Measurements from ENCODE around the gene ZBTB20. TPM values are rescaled to one million over a fixed set of nuclear protein-coding genes. Genes with fewer than 3 reads are reported as not detected.
A peak's percentile ranks its signal among the peaks of the same experiment; 100 is the strongest.

Gene ZBTB20
- total RNA-seq, 1 donor from 2014 or later, result 21.4 TPM

DNA sequence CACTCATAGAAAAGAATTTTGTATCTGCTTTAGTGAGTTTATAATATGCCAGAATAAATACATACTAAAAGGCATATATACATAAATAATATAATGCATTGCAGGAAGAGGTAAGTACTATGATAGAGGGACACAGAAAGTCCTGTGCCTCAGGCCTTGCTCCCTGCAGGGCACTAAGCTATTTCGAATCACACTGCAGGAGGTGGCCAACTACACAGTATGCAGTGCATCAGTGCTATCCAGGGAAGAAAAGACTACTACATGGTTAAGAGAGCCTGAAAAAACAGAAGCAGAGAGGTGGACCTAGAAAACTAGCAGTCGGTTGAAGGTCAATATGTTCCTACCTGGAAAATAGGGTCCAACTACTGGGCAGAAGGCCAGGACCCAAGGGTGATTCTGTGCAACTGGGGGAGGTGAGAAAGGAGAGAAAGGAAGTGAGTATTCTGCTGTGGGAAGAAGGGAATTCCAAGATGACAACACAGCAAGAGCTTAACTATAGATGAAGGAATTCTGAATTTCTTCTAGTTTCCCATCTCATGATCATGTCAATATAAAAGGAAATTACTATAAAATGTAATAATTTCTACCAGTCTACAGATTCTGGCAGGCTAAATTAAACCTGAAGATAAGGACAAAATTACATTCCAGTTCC is 218.0 kb downstream of the ZBTB20 start:
- H3K9me3 Mint-ChIP-seq (ENCODE audit: unreplicated experiment), result no peaks in the 10 kb centered on the region
- no peaks in the 10 kb centered on the region for H3K36me3 ChIP-seq (ENCODE audit: insufficient read depth, low read length)

GRCh38 chr3:114904633-114905032 is 242.5 kb downstream of the ZBTB20 start:
- TF ChIP-seq, protein P1, sequence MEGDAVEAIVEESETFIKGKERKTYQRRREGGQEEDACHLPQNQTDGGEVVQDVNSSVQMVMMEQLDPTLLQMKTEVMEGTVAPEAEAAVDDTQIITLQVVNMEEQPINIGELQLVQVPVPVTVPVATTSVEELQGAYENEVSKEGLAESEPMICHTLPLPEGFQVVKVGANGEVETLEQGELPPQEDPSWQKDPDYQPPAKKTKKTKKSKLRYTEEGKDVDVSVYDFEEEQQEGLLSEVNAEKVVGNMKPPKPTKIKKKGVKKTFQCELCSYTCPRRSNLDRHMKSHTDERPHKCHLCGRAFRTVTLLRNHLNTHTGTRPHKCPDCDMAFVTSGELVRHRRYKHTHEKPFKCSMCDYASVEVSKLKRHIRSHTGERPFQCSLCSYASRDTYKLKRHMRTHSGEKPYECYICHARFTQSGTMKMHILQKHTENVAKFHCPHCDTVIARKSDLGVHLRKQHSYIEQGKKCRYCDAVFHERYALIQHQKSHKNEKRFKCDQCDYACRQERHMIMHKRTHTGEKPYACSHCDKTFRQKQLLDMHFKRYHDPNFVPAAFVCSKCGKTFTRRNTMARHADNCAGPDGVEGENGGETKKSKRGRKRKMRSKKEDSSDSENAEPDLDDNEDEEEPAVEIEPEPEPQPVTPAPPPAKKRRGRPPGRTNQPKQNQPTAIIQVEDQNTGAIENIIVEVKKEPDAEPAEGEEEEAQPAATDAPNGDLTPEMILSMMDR (IDR thresholded peaks at IDR 0.05; ENCODE audit: insufficient read depth, low read depth, low read length), result no peak
- no peaks in the 10 kb centered on the region for H3K27me3 Mint-ChIP-seq (ENCODE audit: low read depth, unreplicated experiment)
- Histone ChIP-seq H3K36me3 (ENCODE audit: insufficient read depth, low read length) (no peaks in the 10 kb centered on the region), H3K4me3 (ENCODE audit: insufficient read depth, low read depth, low read length) (no peak overlapping the region), H4K20me1 (ENCODE audit: insufficient read depth, low read length) (no peaks in the 10 kb centered on the region), H3K4me2 (ENCODE audit: low read length) (no peak overlapping the region), H3K79me2 (ENCODE audit: insufficient read depth, low read length) (no peaks in the 10 kb centered on the region), H2AFZ (ENCODE audit: low read depth, low read length) (no peak overlapping the region), H3K27ac (ENCODE audit: low read depth, low read length) (no peak overlapping the region), H3K9me3 (ENCODE audit: insufficient read depth, low read depth, low read length) (no peaks in the 10 kb centered on the region), H3K9ac (ENCODE audit: low read length) (no peak overlapping the region), H3K27me3 (ENCODE audit: insufficient read depth, low read length) (no peaks in the 10 kb centered on the region), H3K4me1 (ENCODE audit: insufficient read depth, low read length) (peaks cover 2% of the 10 kb centered on the region)
- H3K4me3 Mint-ChIP-seq (ENCODE audit: unreplicated experiment), result no peak overlapping the region
- H3K4me1 Mint-ChIP-seq (ENCODE audit: low read depth, unreplicated experiment), result peaks cover 7% of the 10 kb centered on the region
- H3K27ac Mint-ChIP-seq (ENCODE audit: unreplicated experiment), result no peak overlapping the region
- DNase-seq (ENCODE audit: low read depth) (no peak), FAIRE-seq (no peak)
- H3K36me3 Mint-ChIP-seq (ENCODE audit: low read depth, unreplicated experiment), result no peaks in the 10 kb centered on the region
- no peaks in the 10 kb centered on the region for H3K9me3 Mint-ChIP-seq (ENCODE audit: unreplicated experiment)

More for the DNA sequence above, 218.0 kb downstream of the ZBTB20 start:
- Histone ChIP-seq H3K27me3 (ENCODE audit: insufficient read depth, low read length) (no peaks in the 10 kb centered on the region), H3K4me2 (ENCODE audit: low read length) (no peak overlapping the region), H3K9ac (ENCODE audit: low read length) (no peak overlapping the region), H3K4me3 (ENCODE audit: insufficient read depth, low read depth, low read length) (no peak overlapping the region), H3K4me1 (ENCODE audit: insufficient read depth, low read length) (no peaks in the 10 kb centered on the region), H3K27ac (ENCODE audit: low read depth, low read length) (no peak overlapping the region), H4K20me1 (ENCODE audit: insufficient read depth, low read length) (no peaks in the 10 kb centered on the region), H3K79me2 (ENCODE audit: insufficient read depth, low read length) (no peaks in the 10 kb centered on the region), H3K9me3 (ENCODE audit: insufficient read depth, low read depth, low read length) (no peaks in the 10 kb centered on the region), H2AFZ (ENCODE audit: low read depth, low read length) (no peak overlapping the region)
- no peak for TF ChIP-seq EZH2 (IDR thresholded peaks at IDR 0.05; ENCODE audit: insufficient read depth, low read length)
- TF ChIP-seq, protein P1 (IDR thresholded peaks at IDR 0.05; ENCODE audit: insufficient read depth, low read depth, low read length), result no peak
- H3K27me3 Mint-ChIP-seq (ENCODE audit: low read depth, unreplicated experiment), result no peaks in the 10 kb centered on the region
- no peak for DNase-seq (ENCODE audit: low read depth)
- no peak overlapping the region for H3K27ac Mint-ChIP-seq (ENCODE audit: unreplicated experiment)
- no peaks in the 10 kb centered on the region for H3K36me3 Mint-ChIP-seq (ENCODE audit: low read depth, unreplicated experiment)
- H3K4me3 Mint-ChIP-seq (ENCODE audit: unreplicated experiment), result no peak overlapping the region
- H3K4me1 Mint-ChIP-seq (ENCODE audit: low read depth, unreplicated experiment), result peaks cover 5% of the 10 kb centered on the region
- FAIRE-seq, result no peak

GRCh38 chr3:114903213-114903612 is 243.9 kb downstream of the ZBTB20 start:
- Histone ChIP-seq H3K4me1 (ENCODE audit: insufficient read depth, low read length) (peaks cover 2% of the 10 kb centered on the region), H2AFZ (ENCODE audit: low read depth, low read length) (no peak overlapping the region), H3K27me3 (ENCODE audit: insufficient read depth, low read length) (no peaks in the 10 kb centered on the region), H3K27ac (ENCODE audit: low read depth, low read length) (no peak overlapping the region), H3K79me2 (ENCODE audit: insufficient read depth, low read length) (no peaks in the 10 kb centered on the region), H3K4me2 (ENCODE audit: low read length) (no peak overlapping the region), H3K9ac (ENCODE audit: low read length) (no peak overlapping the region), H3K36me3 (ENCODE audit: insufficient read depth, low read length) (no peaks in the 10 kb centered on the region), H3K4me3 (ENCODE audit: insufficient read depth, low read depth, low read length) (no peak overlapping the region), H3K9me3 (ENCODE audit: insufficient read depth, low read depth, low read length) (no peaks in the 10 kb centered on the region), H4K20me1 (ENCODE audit: insufficient read depth, low read length) (no peaks in the 10 kb centered on the region)
- peak; percentile 77 for FAIRE-seq
- TF ChIP-seq, protein P1 (IDR thresholded peaks at IDR 0.05; ENCODE audit: insufficient read depth, low read depth, low read length), result no peak
- no peak for TF ChIP-seq EZH2 (IDR thresholded peaks at IDR 0.05; ENCODE audit: insufficient read depth, low read length)
- peak; percentile 0 for DNase-seq (ENCODE audit: low read depth)
- no peak overlapping the region for H3K4me3 Mint-ChIP-seq (ENCODE audit: unreplicated experiment)
- H3K4me1 Mint-ChIP-seq (ENCODE audit: low read depth, unreplicated experiment), result peaks cover 7% of the 10 kb centered on the region
- no peaks in the 10 kb centered on the region for H3K36me3 Mint-ChIP-seq (ENCODE audit: low read depth, unreplicated experiment)
- no peak overlapping the region for H3K27ac Mint-ChIP-seq (ENCODE audit: unreplicated experiment)
- H3K9me3 Mint-ChIP-seq (ENCODE audit: unreplicated experiment), result no peaks in the 10 kb centered on the region
- H3K27me3 Mint-ChIP-seq (ENCODE audit: low read depth, unreplicated experiment), result no peaks in the 10 kb centered on the region
